GM18951 (cell line): ENCODE data around the gene GCLC.

Experiments
- POLR2A ChIP-seq: IDR thresholded peaks from 4 replicates; pipeline ENCODE4 v1.6.1; 2011; ENCODE audit warnings: mild to moderate bottlenecking; ENCODE audit not compliant: insufficient read length, insufficient read depth; ENCODE audit errors: extremely low read depth
- in situ Hi-C: fragments of 300-500 bp; cut with MboI; formaldehyde crosslinking; loops from one replicate; pipeline ENCODE4 v1.12.0; 2022; ENCODE audit warnings: low sequenced_read_pairs, mixed read lengths, inconsistent platforms; ENCODE audit not compliant: unreplicated experiment

Gene GCLC

DNA sequence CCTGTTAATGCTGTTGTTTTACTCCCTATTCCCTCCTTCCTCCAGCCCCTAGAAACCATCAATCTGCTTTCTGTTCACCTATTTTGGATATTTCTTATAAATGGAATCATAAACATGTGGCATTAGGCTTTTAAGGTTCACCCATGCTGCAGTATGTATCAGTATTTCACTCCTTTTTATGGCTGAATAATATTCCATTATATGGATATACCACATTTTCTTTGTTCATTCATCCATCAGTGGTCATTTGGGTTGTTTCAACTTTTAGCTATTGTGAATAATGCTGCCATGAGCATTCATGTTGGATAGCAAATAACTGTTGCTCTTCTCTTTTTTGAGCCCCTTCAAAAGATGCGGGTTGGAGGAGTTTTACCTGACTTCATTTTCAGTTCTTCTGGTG lies 89.2 kb downstream of the GCLC start:
- in situ Hi-C loops = no loop called here
- no peak for TF ChIP-seq POLR2A

DNA sequence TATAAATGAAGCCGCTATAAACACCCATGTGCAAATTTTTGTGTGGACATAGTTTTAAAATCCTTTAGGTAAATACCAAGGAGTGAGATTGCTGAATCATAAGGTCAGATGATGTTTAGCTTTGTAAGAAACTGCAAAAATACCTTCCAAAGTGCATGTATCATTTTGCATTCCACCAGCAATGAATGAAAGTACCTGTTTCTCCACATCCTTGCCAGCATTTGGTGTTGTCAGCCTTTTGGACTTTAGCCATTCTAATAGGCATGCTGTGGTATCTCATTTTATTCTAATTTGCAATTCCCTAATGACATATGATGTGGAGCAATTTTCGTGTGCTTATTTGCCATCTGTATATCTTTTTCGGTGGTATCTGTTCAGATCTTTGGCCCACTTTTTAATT lies 93.7 kb downstream of the GCLC start:
- in situ Hi-C loops = no loop called here
- TF ChIP-seq POLR2A = no peak

DNA sequence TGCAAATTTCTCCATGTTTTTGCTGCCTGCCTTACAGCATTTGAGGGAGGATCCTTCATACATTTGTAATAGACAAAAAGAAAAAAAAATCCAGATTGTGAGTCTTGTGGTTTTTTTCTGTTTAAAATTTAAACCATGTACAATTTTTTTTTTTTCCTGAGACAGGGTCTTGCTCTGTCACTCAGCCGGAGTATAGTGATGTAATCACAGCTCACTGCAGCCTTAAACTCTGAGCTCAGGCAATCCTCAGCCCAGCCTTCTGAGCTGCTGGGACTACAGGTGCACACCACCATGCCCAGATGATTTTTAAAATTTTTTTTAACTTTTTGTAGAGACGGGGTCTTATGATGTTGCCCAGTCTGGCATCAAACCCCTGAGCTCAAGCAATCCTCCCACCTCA lies 97.0 kb downstream of the GCLC start:
- no peak for TF ChIP-seq POLR2A
- in situ Hi-C loops = no loop called here
